Mesodermal cell (in vitro differentiated cells): ENCODE measurements around the gene AKT3.
"Not testable (repeated sequence)": the region's sequence is repeated elsewhere in the genome, so short reads cannot be mapped to it uniquely, and the experiment has no call there.

Source experiments
- H3K27ac ChIP-seq: 2 replicates; pipeline ENCODE4 v1.7.0; 2013; ENCODE audit warnings: mild to moderate bottlenecking, low read depth, low read length, moderate library complexity; ENCODE audit not compliant: severe bottlenecking
- H3K36me3 ChIP-seq: 2 replicates; pipeline ENCODE4 v1.7.1; 2013; ENCODE audit warnings: mild to moderate bottlenecking, low read length, moderate library complexity; ENCODE audit not compliant: control insufficient read depth, insufficient read depth
- H3K4me1 ChIP-seq: one replicate; pipeline ENCODE4 v1.7.1; 2013; ENCODE audit warnings: mild to moderate bottlenecking, low read length; ENCODE audit not compliant: insufficient read depth, control insufficient read depth, poor library complexity, severe bottlenecking
- H3K4me3 ChIP-seq: 2 replicates; pipeline ENCODE4 v1.7.0; 2013; ENCODE audit warnings: low read length, control low read depth, mild to moderate bottlenecking; ENCODE audit not compliant: insufficient read depth, poor library complexity, severe bottlenecking; ENCODE audit errors: extremely low read depth
- H3K9me3 ChIP-seq: 2 replicates; pipeline ENCODE4 v1.7.1; 2013; ENCODE audit warnings: mild to moderate bottlenecking, low read length, moderate library complexity; ENCODE audit not compliant: control insufficient read depth
- WGBS, 2 experiments: methylation state at CpG; one replicate each; pipeline ENCODE4 v1.1.5; 2013; ENCODE audit warnings: missing lambda C conversion rate in 2 of 2; ENCODE audit not compliant: insufficient coverage in 2 of 2; 5-methylcytosine and 5-hydroxymethylcytosine counted together

The AKT3 gene

GRCh38 chr1:243790404-243790803 is 59.6 kb downstream of the AKT3 start:
- no peak overlapping the region for H3K27ac ChIP-seq
- WGBS, 2 experiments: 85 to 89% methylated on average over 2 of the region's 3 CpGs
- no peak overlapping the region for H3K4me3 ChIP-seq
- H3K9me3 ChIP-seq: no peaks in the 10 kb centered on the region
- peaks cover 30% of the 10 kb centered on the region for H3K4me1 ChIP-seq
- no peaks in the 10 kb centered on the region for H3K36me3 ChIP-seq

- no peak overlapping the region for H3K4me3 ChIP-seq
- H3K9me3 ChIP-seq: no peaks in the 10 kb centered on the region
- H3K36me3 ChIP-seq: no peaks in the 10 kb centered on the region
- H3K27ac ChIP-seq: peak overlapping the region; percentile 16
- peaks cover 20% of the 10 kb centered on the region for H3K4me1 ChIP-seq
- WGBS, 2 experiments: no CpG with 5 or more reads among the region's 3 CpGs
Observed at GRCh38 chr1:243786531-243786930, 63.5 kb downstream of the AKT3 start.

- H3K27ac ChIP-seq: no peak overlapping the region
- WGBS, 2 experiments: 88 to 95% methylated on average over 6 of the region's 8 CpGs
- H3K4me3 ChIP-seq: no peak overlapping the region
- H3K4me1 ChIP-seq: peaks cover 14% of the 10 kb centered on the region
- H3K36me3 ChIP-seq: no peaks in the 10 kb centered on the region
- no peaks in the 10 kb centered on the region for H3K9me3 ChIP-seq
Observed at GRCh38 chr1:243784506-243784905, 65.5 kb downstream of the AKT3 start.

- WGBS, 2 experiments: 100% methylated on average over 1 of the region's 2 CpGs; no CpG with 5 or more reads in 1 of the 2 experiments
- H3K4me1 ChIP-seq: peaks cover 14% of the 10 kb centered on the region
- no peak overlapping the region for H3K27ac ChIP-seq
- no peaks in the 10 kb centered on the region for H3K9me3 ChIP-seq
- no peak overlapping the region for H3K4me3 ChIP-seq
- H3K36me3 ChIP-seq: no peaks in the 10 kb centered on the region
Observed at GRCh38 chr1:243783714-243784113, 66.3 kb downstream of the AKT3 start.

GRCh38 chr1:243772361-243773050 is 77.5 kb downstream of the AKT3 start:
- H3K4me3 ChIP-seq, H3K27ac ChIP-seq, H3K4me1 ChIP-seq, H3K36me3 ChIP-seq, H3K9me3 ChIP-seq: not testable (repeated sequence)
- WGBS, 2 experiments: 89% methylated on average over 1 of the region's 4 CpGs; no CpG with 5 or more reads in 1 of the 2 experiments

- no peak overlapping the region for H3K4me3 ChIP-seq
- H3K4me1 ChIP-seq: no peaks in the 10 kb centered on the region
- peaks cover 4% of the 10 kb centered on the region for H3K36me3 ChIP-seq
- H3K9me3 ChIP-seq: no peaks in the 10 kb centered on the region
- 100% methylated on average over 1 of the region's 1 CpG; no CpG with 5 or more reads in 1 of the 2 experiments for WGBS, 2 experiments
- H3K27ac ChIP-seq: no peak overlapping the region
Observed at GRCh38 chr1:243770860-243771259, 79.2 kb downstream of the AKT3 start.

GRCh38 chr1:243765676-243766075 is 84.4 kb downstream of the AKT3 start:
- no peaks in the 10 kb centered on the region for H3K9me3 ChIP-seq
- H3K4me1 ChIP-seq: no peaks in the 10 kb centered on the region
- no peak overlapping the region for H3K4me3 ChIP-seq
- no CpG with 5 or more reads among the region's 2 CpGs for WGBS, 2 experiments
- H3K36me3 ChIP-seq: no peaks in the 10 kb centered on the region
- H3K27ac ChIP-seq: no peak overlapping the region

GRCh38 chr1:243763806-243764205 is 86.2 kb downstream of the AKT3 start:
- no peak overlapping the region for H3K4me3 ChIP-seq
- WGBS, 2 experiments: 92 to 95% methylated on average over 2 to 4 of the region's 5 CpGs

GRCh38 chr1:243758647-243759046 is 91.4 kb downstream of the AKT3 start:
- Histone ChIP-seq H3K9me3 (no peaks in the 10 kb centered on the region), H3K27ac (no peak overlapping the region), H3K36me3 (no peaks in the 10 kb centered on the region), H3K4me3 (no peak overlapping the region), H3K4me1 (no peaks in the 10 kb centered on the region)
- WGBS, 2 experiments: 92 to 93% methylated on average over 8 of the region's 8 CpGs

More at GRCh38 chr1:243763806-243764205, 86.2 kb downstream of the AKT3 start:
- Histone ChIP-seq H3K9me3 (no peaks in the 10 kb centered on the region), H3K36me3 (no peaks in the 10 kb centered on the region), H3K27ac (no peak overlapping the region), H3K4me1 (no peaks in the 10 kb centered on the region)

- no peaks in the 10 kb centered on the region for H3K4me1 ChIP-seq
- H3K27ac ChIP-seq: no peak overlapping the region
- H3K36me3 ChIP-seq: no peaks in the 10 kb centered on the region
- H3K4me3 ChIP-seq: no peak overlapping the region
- H3K9me3 ChIP-seq: no peaks in the 10 kb centered on the region
Observed at GRCh38 chr1:243756529-243756928, 93.5 kb downstream of the AKT3 start.

- no peak overlapping the region for H3K27ac ChIP-seq
- no peak overlapping the region for H3K4me3 ChIP-seq
- H3K4me1 ChIP-seq: no peaks in the 10 kb centered on the region
- no peaks in the 10 kb centered on the region for H3K36me3 ChIP-seq
- no peaks in the 10 kb centered on the region for H3K9me3 ChIP-seq
- WGBS, 2 experiments: 88% methylated on average over 6 of the region's 6 CpGs; no CpG with 5 or more reads in 1 of the 2 experiments
Observed at GRCh38 chr1:243754348-243754747, 95.7 kb downstream of the AKT3 start.
